Liver (tissue), 3 donors: Measurements from ENCODE around the gene ZNF154.

Experiments
- EGR1 ChIP-seq, 2 donors: IDR thresholded peaks; 2 replicates each; pipeline ENCODE4 v1.6.1; 2016 to 2018; ENCODE audit warnings: antibody characterized with exemption in 2 of 2, low read depth in 2 of 2
- JUND ChIP-seq, 2 donors: IDR thresholded peaks; 2 replicates each; pipeline ENCODE4 v1.6.1; 2016; ENCODE audit warnings: antibody characterized with exemption in 2 of 2
- RAD21 ChIP-seq, 2 donors: IDR thresholded peaks; 2 replicates each; pipeline ENCODE4 v1.6.1; 2016; ENCODE audit warnings: antibody characterized with exemption in 2 of 2, mild to moderate bottlenecking in 2 of 2
- SP1 ChIP-seq: IDR thresholded peaks from 2 replicates; pipeline ENCODE4 v1.6.1; 2018; ENCODE audit warnings: antibody characterized with exemption, mild to moderate bottlenecking
- TAF1 ChIP-seq: conservative IDR thresholded peaks from 2 replicates; pipeline ENCODE4 v1.6.1; 2016; ENCODE audit warnings: antibody characterized with exemption, mild to moderate bottlenecking
- YY1 ChIP-seq: IDR thresholded peaks from 2 replicates; pipeline ENCODE4 v1.6.1; 2016; ENCODE audit warnings: antibody characterized with exemption, mild to moderate bottlenecking
- TF ChIP-seq, protein P1 (sequence below): fragments of 150-350 bp; IDR thresholded peaks from 2 replicates; pipeline ENCODE4 v1.5.1; 2017; ENCODE audit warnings: improper control_type of control experiment, low read depth, low read length; ENCODE audit not compliant: missing input control
- TF ChIP-seq, protein P2 (sequence below): IDR thresholded peaks from 2 replicates; pipeline ENCODE4 v1.6.1; 2016; ENCODE audit warnings: antibody characterized with exemption, mild to moderate bottlenecking
- TF ChIP-seq, protein P3 (sequence below): IDR thresholded peaks from 2 replicates; pipeline ENCODE4 v1.6.1; 2016; ENCODE audit warnings: antibody characterized with exemption
- TF ChIP-seq, protein P4 (sequence below): IDR thresholded peaks from 2 replicates; pipeline ENCODE4 v1.6.1; 2016; ENCODE audit warnings: antibody characterized with exemption
- donor health status: healthy.
- donor health status: healthy.

- TF ChIP-seq, protein P1, sequence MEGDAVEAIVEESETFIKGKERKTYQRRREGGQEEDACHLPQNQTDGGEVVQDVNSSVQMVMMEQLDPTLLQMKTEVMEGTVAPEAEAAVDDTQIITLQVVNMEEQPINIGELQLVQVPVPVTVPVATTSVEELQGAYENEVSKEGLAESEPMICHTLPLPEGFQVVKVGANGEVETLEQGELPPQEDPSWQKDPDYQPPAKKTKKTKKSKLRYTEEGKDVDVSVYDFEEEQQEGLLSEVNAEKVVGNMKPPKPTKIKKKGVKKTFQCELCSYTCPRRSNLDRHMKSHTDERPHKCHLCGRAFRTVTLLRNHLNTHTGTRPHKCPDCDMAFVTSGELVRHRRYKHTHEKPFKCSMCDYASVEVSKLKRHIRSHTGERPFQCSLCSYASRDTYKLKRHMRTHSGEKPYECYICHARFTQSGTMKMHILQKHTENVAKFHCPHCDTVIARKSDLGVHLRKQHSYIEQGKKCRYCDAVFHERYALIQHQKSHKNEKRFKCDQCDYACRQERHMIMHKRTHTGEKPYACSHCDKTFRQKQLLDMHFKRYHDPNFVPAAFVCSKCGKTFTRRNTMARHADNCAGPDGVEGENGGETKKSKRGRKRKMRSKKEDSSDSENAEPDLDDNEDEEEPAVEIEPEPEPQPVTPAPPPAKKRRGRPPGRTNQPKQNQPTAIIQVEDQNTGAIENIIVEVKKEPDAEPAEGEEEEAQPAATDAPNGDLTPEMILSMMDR, result no peak
- TF ChIP-seq, protein P2, sequence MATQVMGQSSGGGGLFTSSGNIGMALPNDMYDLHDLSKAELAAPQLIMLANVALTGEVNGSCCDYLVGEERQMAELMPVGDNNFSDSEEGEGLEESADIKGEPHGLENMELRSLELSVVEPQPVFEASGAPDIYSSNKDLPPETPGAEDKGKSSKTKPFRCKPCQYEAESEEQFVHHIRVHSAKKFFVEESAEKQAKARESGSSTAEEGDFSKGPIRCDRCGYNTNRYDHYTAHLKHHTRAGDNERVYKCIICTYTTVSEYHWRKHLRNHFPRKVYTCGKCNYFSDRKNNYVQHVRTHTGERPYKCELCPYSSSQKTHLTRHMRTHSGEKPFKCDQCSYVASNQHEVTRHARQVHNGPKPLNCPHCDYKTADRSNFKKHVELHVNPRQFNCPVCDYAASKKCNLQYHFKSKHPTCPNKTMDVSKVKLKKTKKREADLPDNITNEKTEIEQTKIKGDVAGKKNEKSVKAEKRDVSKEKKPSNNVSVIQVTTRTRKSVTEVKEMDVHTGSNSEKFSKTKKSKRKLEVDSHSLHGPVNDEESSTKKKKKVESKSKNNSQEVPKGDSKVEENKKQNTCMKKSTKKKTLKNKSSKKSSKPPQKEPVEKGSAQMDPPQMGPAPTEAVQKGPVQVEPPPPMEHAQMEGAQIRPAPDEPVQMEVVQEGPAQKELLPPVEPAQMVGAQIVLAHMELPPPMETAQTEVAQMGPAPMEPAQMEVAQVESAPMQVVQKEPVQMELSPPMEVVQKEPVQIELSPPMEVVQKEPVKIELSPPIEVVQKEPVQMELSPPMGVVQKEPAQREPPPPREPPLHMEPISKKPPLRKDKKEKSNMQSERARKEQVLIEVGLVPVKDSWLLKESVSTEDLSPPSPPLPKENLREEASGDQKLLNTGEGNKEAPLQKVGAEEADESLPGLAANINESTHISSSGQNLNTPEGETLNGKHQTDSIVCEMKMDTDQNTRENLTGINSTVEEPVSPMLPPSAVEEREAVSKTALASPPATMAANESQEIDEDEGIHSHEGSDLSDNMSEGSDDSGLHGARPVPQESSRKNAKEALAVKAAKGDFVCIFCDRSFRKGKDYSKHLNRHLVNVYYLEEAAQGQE, result no peak
- TF ChIP-seq EGR1 (IDR thresholded peaks at IDR 0.05; ENCODE audit: low read depth in 2 of 2), result no peak
- no peak for TF ChIP-seq RAD21 (IDR thresholded peaks at IDR 0.05)
- TF ChIP-seq, protein P3, sequence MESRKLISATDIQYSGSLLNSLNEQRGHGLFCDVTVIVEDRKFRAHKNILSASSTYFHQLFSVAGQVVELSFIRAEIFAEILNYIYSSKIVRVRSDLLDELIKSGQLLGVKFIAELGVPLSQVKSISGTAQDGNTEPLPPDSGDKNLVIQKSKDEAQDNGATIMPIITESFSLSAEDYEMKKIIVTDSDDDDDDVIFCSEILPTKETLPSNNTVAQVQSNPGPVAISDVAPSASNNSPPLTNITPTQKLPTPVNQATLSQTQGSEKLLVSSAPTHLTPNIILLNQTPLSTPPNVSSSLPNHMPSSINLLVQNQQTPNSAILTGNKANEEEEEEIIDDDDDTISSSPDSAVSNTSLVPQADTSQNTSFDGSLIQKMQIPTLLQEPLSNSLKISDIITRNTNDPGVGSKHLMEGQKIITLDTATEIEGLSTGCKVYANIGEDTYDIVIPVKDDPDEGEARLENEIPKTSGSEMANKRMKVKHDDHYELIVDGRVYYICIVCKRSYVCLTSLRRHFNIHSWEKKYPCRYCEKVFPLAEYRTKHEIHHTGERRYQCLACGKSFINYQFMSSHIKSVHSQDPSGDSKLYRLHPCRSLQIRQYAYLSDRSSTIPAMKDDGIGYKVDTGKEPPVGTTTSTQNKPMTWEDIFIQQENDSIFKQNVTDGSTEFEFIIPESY, result no peak
- TF ChIP-seq TAF1, result no peak
- TF ChIP-seq YY1, result no peak
- TF ChIP-seq, protein P4, sequence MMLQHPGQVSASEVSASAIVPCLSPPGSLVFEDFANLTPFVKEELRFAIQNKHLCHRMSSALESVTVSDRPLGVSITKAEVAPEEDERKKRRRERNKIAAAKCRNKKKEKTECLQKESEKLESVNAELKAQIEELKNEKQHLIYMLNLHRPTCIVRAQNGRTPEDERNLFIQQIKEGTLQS, result no peak
- TF ChIP-seq JUND (IDR thresholded peaks at IDR 0.05), result no peak
- no peak for TF ChIP-seq SP1
These were observed 3.2 kb upstream of the ZNF154 start for GRCh38 chr19:57712222-57712621.
